Endodermal cell (in vitro differentiated cells): ENCODE results near the gene ACP7. TPM values are rescaled to one million over a fixed set of nuclear protein-coding genes. Genes with fewer than 3 reads are reported as not detected.

Experiments
- DNase-seq: peaks from one replicate; pipeline ENCODE4 v3.0.0-alpha.2; 2017
- H3K27ac ChIP-seq: 2 replicates; pipeline ENCODE4 v1.5.1; 2013; ENCODE audit warnings: mild to moderate bottlenecking, low read depth, low read length, moderate library complexity
- H3K27me3 ChIP-seq: 2 replicates; pipeline ENCODE4 v1.6.1; 2013; ENCODE audit warnings: mild to moderate bottlenecking, low read length, moderate library complexity; ENCODE audit not compliant: insufficient read depth, control insufficient read depth, poor library complexity, severe bottlenecking
- H3K36me3 ChIP-seq: 2 replicates; pipeline ENCODE4 v1.7.0; 2013; ENCODE audit warnings: mild to moderate bottlenecking, low read length, moderate library complexity; ENCODE audit not compliant: control insufficient read depth, insufficient read depth
- H3K4me1 ChIP-seq: one replicate; pipeline ENCODE4 v1.7.0; 2013; ENCODE audit warnings: low read length; ENCODE audit not compliant: control insufficient read depth, insufficient read depth
- H3K4me3 ChIP-seq: 2 replicates; pipeline ENCODE4 v1.5.1; 2013; ENCODE audit warnings: mild to moderate bottlenecking, low read length, moderate library complexity
- H3K9ac ChIP-seq: 2 replicates; pipeline ENCODE4 v1.6.1; 2013; ENCODE audit warnings: mild to moderate bottlenecking, low read length, moderate library complexity; ENCODE audit not compliant: poor library complexity, severe bottlenecking; ENCODE audit errors: extremely low read depth
- H3K9me3 ChIP-seq: 2 replicates; pipeline ENCODE4 v1.6.1; 2013; ENCODE audit warnings: mild to moderate bottlenecking, low read length, moderate library complexity; ENCODE audit not compliant: control insufficient read depth
- H3K27ac Mint-ChIP-seq: 2 replicates; pipeline ENCODE4 v1.8.0; 2020; ENCODE audit warnings: mixed read lengths
- H3K27me3 Mint-ChIP-seq: 2 replicates; pipeline ENCODE4 v1.8.0; 2021; ENCODE audit warnings: mild to moderate bottlenecking, mixed read lengths; ENCODE audit not compliant: insufficient read depth
- H3K36me3 Mint-ChIP-seq: 2 replicates; pipeline ENCODE4 v1.8.0; 2020; ENCODE audit warnings: low read depth, mixed read lengths
- H3K4me1 Mint-ChIP-seq: 2 replicates; pipeline ENCODE4 v1.8.0; 2020; ENCODE audit warnings: mixed read lengths
- H3K4me3 Mint-ChIP-seq: 2 replicates; pipeline ENCODE4 v1.8.0; 2020; ENCODE audit warnings: mild to moderate bottlenecking, moderate library complexity, mixed read lengths
- H3K9me3 Mint-ChIP-seq: 2 replicates; pipeline ENCODE4 v1.8.0; 2020; ENCODE audit warnings: mild to moderate bottlenecking, mixed read lengths
- WGBS, 2 experiments: methylation state at CpG; one replicate each; pipeline versions ENCODE4 v1.1.5 to v1.1.7; 2013; ENCODE audit warnings: missing lambda C conversion rate in 2 of 2, mixed read lengths in 1 of 2; ENCODE audit not compliant: insufficient coverage in 1 of 2, insufficient read length in 1 of 2; 5-methylcytosine and 5-hydroxymethylcytosine counted together
- total RNA-seq, 2 donors: library from RNA; stranded (reverse); fragmentation: NEBNext Ultra II Directional in 1 of 2; extraction: Animal tissue kit (Norgen Biotek cat#: 25700) in 1 of 2; gene quantifications; 2 replicates in 1 of 2; 3 replicates in 1 of 2; pipeline ENCODE4 v1.2.1, GENCODE V29; 2021
- TF ChIP-seq, protein P1 (sequence below): fragments of 200-600 bp; sonication (generic); conservative IDR thresholded peaks from 2 replicates; pipeline ENCODE4 v1.5.0; 2021; ENCODE audit warnings: antibody characterized with exemption, mild to moderate bottlenecking

Gene ACP7
- total RNA-seq, 2 donors from 2014 or later, result 0.29 TPM; not detected in 1

- no peak overlapping the region for H3K27ac ChIP-seq
- DNase-seq, result no peak
- Mint-ChIP-seq H3K4me3 (no peak overlapping the region), H3K9me3 (peaks cover 9% of the 10 kb centered on the region), H3K27ac (no peak overlapping the region), H3K36me3 (peaks cover 13% of the 10 kb centered on the region), H3K4me1 (peaks cover 19% of the 10 kb centered on the region), H3K27me3 (no peaks in the 10 kb centered on the region)
- H3K4me1 ChIP-seq, result no peaks in the 10 kb centered on the region
- WGBS, 2 experiments, result 93 to 95% methylated on average over 23 to 25 of the region's 26 CpGs
- H3K27me3 ChIP-seq, result no peaks in the 10 kb centered on the region
- no peak overlapping the region for H3K9ac ChIP-seq
- peaks cover 9% of the 10 kb centered on the region for H3K9me3 ChIP-seq
- no peak overlapping the region for H3K4me3 ChIP-seq
- TF ChIP-seq, protein P1, sequence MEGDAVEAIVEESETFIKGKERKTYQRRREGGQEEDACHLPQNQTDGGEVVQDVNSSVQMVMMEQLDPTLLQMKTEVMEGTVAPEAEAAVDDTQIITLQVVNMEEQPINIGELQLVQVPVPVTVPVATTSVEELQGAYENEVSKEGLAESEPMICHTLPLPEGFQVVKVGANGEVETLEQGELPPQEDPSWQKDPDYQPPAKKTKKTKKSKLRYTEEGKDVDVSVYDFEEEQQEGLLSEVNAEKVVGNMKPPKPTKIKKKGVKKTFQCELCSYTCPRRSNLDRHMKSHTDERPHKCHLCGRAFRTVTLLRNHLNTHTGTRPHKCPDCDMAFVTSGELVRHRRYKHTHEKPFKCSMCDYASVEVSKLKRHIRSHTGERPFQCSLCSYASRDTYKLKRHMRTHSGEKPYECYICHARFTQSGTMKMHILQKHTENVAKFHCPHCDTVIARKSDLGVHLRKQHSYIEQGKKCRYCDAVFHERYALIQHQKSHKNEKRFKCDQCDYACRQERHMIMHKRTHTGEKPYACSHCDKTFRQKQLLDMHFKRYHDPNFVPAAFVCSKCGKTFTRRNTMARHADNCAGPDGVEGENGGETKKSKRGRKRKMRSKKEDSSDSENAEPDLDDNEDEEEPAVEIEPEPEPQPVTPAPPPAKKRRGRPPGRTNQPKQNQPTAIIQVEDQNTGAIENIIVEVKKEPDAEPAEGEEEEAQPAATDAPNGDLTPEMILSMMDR, result no peak
- peaks cover 9% of the 10 kb centered on the region for H3K36me3 ChIP-seq
These were observed 66.8 kb downstream of the ACP7 start for GRCh38 chr19:39150807-39151600.

- Histone ChIP-seq H3K9ac (no peak overlapping the region), H3K9me3 (peaks cover 9% of the 10 kb centered on the region), H3K4me3 (no peak overlapping the region), H3K27ac (no peak overlapping the region), H3K4me1 (no peaks in the 10 kb centered on the region), H3K36me3 (peaks cover 9% of the 10 kb centered on the region), H3K27me3 (no peaks in the 10 kb centered on the region)
- TF ChIP-seq, protein P1, result no peak
- H3K36me3 Mint-ChIP-seq, result peaks cover 13% of the 10 kb centered on the region
- no peak overlapping the region for H3K27ac Mint-ChIP-seq
- WGBS, 2 experiments, result 91 to 95% methylated on average over 9 to 10 of the region's 10 CpGs
- peaks cover 17% of the 10 kb centered on the region for H3K4me1 Mint-ChIP-seq
- no peaks in the 10 kb centered on the region for H3K27me3 Mint-ChIP-seq
- peaks cover 9% of the 10 kb centered on the region for H3K9me3 Mint-ChIP-seq
- H3K4me3 Mint-ChIP-seq, result no peak overlapping the region
- no peak for DNase-seq
These were observed 67.9 kb downstream of the ACP7 start for GRCh38 chr19:39152066-39152465.

- Mint-ChIP-seq H3K4me3 (no peak overlapping the region), H3K4me1 (peaks cover 16% of the 10 kb centered on the region), H3K9me3 (no peaks in the 10 kb centered on the region), H3K27me3 (no peaks in the 10 kb centered on the region), H3K36me3 (peaks cover 4% of the 10 kb centered on the region), H3K27ac (no peak overlapping the region)
- H3K9me3 ChIP-seq, result peaks cover 1% of the 10 kb centered on the region
- H3K27me3 ChIP-seq, result no peaks in the 10 kb centered on the region
- no peak overlapping the region for H3K27ac ChIP-seq
- 92 to 94% methylated on average over 13 of the region's 13 CpGs for WGBS, 2 experiments
- no peak overlapping the region for H3K4me3 ChIP-seq
- peaks cover 4% of the 10 kb centered on the region for H3K36me3 ChIP-seq
- H3K9ac ChIP-seq, result no peak overlapping the region
- H3K4me1 ChIP-seq, result no peaks in the 10 kb centered on the region
- TF ChIP-seq, protein P1, result no peak
- no peak for DNase-seq
These were observed 70.0 kb downstream of the ACP7 start for GRCh38 chr19:39154100-39154628.
